Upper lobe of left lung (tissue), 6 donors: ENCODE measurements around the gene PARD3B. TPM values are rescaled to one million over a fixed set of nuclear protein-coding genes. Genes with fewer than 3 reads are reported as not detected.

Source experiments
- ATAC-seq, 2 donors: fragments of 200-7000 bp; cut with Tn5 transposase; one replicate each; pipeline ENCODE4 v1.9.1; 2022; ENCODE audit warnings: mild to moderate bottlenecking in 2 of 2, moderate library complexity in 2 of 2; ENCODE audit not compliant: low FRiP score in 2 of 2
- DNase-seq, 2 donors: peaks; one replicate each; pipeline ENCODE4 v3.0.0-alpha.2; 2019 to 2020
- H3K27ac ChIP-seq, 4 donors: fragments of 200-600 bp; sonication (generic); one replicate each; pipeline ENCODE4 v1.5.1; 2016 to 2019
- H3K27me3 ChIP-seq, 4 donors: fragments of 200-600 bp; sonication (generic); one replicate each; pipeline ENCODE4 v1.5.1; 2017 to 2019
- H3K36me3 ChIP-seq, 4 donors: fragments of 200-600 bp; sonication (generic); one replicate each; pipeline ENCODE4 v1.5.1; 2016 to 2019
- H3K4me1 ChIP-seq, 4 donors: fragments of 200-600 bp; sonication (generic); one replicate each; pipeline ENCODE4 v1.5.1; 2018 to 2019
- H3K4me3 ChIP-seq, 4 donors: fragments of 200-600 bp; sonication (generic); one replicate each; pipeline ENCODE4 v1.5.1; 2017 to 2019; ENCODE audit warnings: mild to moderate bottlenecking in 2 of 4, moderate library complexity in 1 of 4
- H3K9me3 ChIP-seq, 4 donors: fragments of 200-600 bp; sonication (generic); one replicate each; pipeline ENCODE4 v1.5.1; 2018 to 2019
- CTCF ChIP-seq, 6 experiments: fragments of 450-650 bp in 4 of 6; fragments of 200-600 bp in 2 of 6; sonication (generic) in 2 of 6; IDR thresholded peaks; one replicate each; pipeline ENCODE4 v1.5.1; 2016 to 2019; ENCODE audit warnings: antibody characterized with exemption in 6 of 6
- EP300 ChIP-seq, 4 donors: sonication (generic); formaldehyde crosslinking; IDR thresholded peaks; one replicate each; pipeline ENCODE4 v1.5.1; 2017; ENCODE audit warnings: antibody characterized with exemption in 4 of 4, control low read depth in 2 of 4
- POLR2A ChIP-seq, 4 donors: fragments of 450-650 bp; IDR thresholded peaks; one replicate each; pipeline ENCODE4 v1.5.1; 2016 to 2017; ENCODE audit warnings: antibody characterized with exemption in 4 of 4, mild to moderate bottlenecking in 2 of 4
- POLR2AphosphoS5 ChIP-seq, 2 donors: sonication (generic); formaldehyde crosslinking; IDR thresholded peaks; one replicate each; pipeline ENCODE4 v1.5.1; 2017; ENCODE audit warnings: antibody characterized with exemption in 2 of 2
- WGBS, 2 donors: methylation state at CpG; one replicate each; pipeline ENCODE4 v1.1.5; 2017 to 2018; 5-methylcytosine and 5-hydroxymethylcytosine counted together
- total RNA-seq, 6 donors: library from RNA; depleted of rRNA in 4 of 6; stranded (reverse); fragments of >200 nt in 4 of 6; gene quantifications; one replicate each; pipeline versions ENCODE4 v1.1.0 to v1.2.1, GENCODE V29; 2016 to 2021
- donor health status: DM: no; HTN: no; CAD: no; lungs with moderate emphysema.
- donor health status: DM: no; HTN: yes; CAD: no; lungs with severe emphysema.

PARD3B gene
- total RNA-seq, 6 donors from 2014 or later, result 17.8 to 44.9 (median 24.2) TPM

GRCh38 chr2:204899983-204900382 lies 354.7 kb downstream of the PARD3B start:
- H3K27ac ChIP-seq, result no peak overlapping the region
- no peak for DNase-seq
- no peaks in the 10 kb centered on the region for H3K4me1 ChIP-seq
- TF ChIP-seq POLR2A (IDR thresholded peaks at IDR 0.05) (no peak), EP300 (IDR thresholded peaks at IDR 0.05) (no peak), CTCF (IDR thresholded peaks at IDR 0.05) (no peak), POLR2AphosphoS5 (IDR thresholded peaks at IDR 0.05) (no peak)
- H3K36me3 ChIP-seq, result no peaks in the 10 kb centered on the region
- no peak overlapping the region for H3K4me3 ChIP-seq
- ATAC-seq, result no peak
- H3K27me3 ChIP-seq, result no peaks in the 10 kb centered on the region
- peaks cover 0 to 3% (median 0%) of the 10 kb centered on the region in 4 donors for H3K9me3 ChIP-seq
- WGBS, 2 donors, result 87 to 88% methylated on average over 2 of the region's 2 CpGs

- H3K27ac ChIP-seq, result no peak overlapping the region
- TF ChIP-seq POLR2AphosphoS5 (IDR thresholded peaks at IDR 0.05), result no peak
- TF ChIP-seq CTCF (IDR thresholded peaks at IDR 0.05), result no peak
- TF ChIP-seq EP300 (IDR thresholded peaks at IDR 0.05), result no peak
- TF ChIP-seq POLR2A (IDR thresholded peaks at IDR 0.05), result no peak
- DNase-seq (no peak), ATAC-seq (no peak)
- H3K4me3 ChIP-seq, result no peak overlapping the region
- H3K4me1 ChIP-seq, result no peaks in the 10 kb centered on the region
- H3K36me3 ChIP-seq, result no peaks in the 10 kb centered on the region
- 54 to 56% methylated on average over 2 of the region's 2 CpGs for WGBS, 2 donors
- no peaks in the 10 kb centered on the region for H3K27me3 ChIP-seq
- peaks cover 0 to 3% (median 0%) of the 10 kb centered on the region in 4 donors for H3K9me3 ChIP-seq
Measured at GRCh38 chr2:204900487-204900886, 355.2 kb downstream of the PARD3B start.

- Histone ChIP-seq H3K36me3 (no peaks in the 10 kb centered on the region), H3K27ac (no peak overlapping the region), H3K4me3 (no peak overlapping the region), H3K9me3 (peaks cover 0 to 3% (median 0%) of the 10 kb centered on the region in 4 donors), H3K27me3 (no peaks in the 10 kb centered on the region), H3K4me1 (no peaks in the 10 kb centered on the region)
- ATAC-seq (no peak), DNase-seq (no peak)
- 82 to 91% methylated on average over 1 of the region's 1 CpG for WGBS, 2 donors
- TF ChIP-seq EP300 (IDR thresholded peaks at IDR 0.05) (no peak), POLR2A (IDR thresholded peaks at IDR 0.05) (no peak), CTCF (IDR thresholded peaks at IDR 0.05) (no peak), POLR2AphosphoS5 (IDR thresholded peaks at IDR 0.05) (no peak)
Measured at GRCh38 chr2:204900910-204901309, 355.6 kb downstream of the PARD3B start.

- no peaks in the 10 kb centered on the region for H3K27me3 ChIP-seq
- ATAC-seq (no peak), DNase-seq (no peak)
- peaks cover 0 to 3% (median 0%) of the 10 kb centered on the region in 4 donors for H3K9me3 ChIP-seq
- WGBS, 2 donors, result 83% methylated on average over 1 of the region's 1 CpG; no CpG with 5 or more reads in 1 of the 2 donors
- no peak overlapping the region for H3K27ac ChIP-seq
- H3K4me3 ChIP-seq, result no peak overlapping the region
- no peaks in the 10 kb centered on the region for H3K36me3 ChIP-seq
- H3K4me1 ChIP-seq, result no peaks in the 10 kb centered on the region
- TF ChIP-seq POLR2A (IDR thresholded peaks at IDR 0.05), result no peak
Measured at GRCh38 chr2:204901591-204901990, 356.3 kb downstream of the PARD3B start.

GRCh38 chr2:204909791-204910190 lies 364.5 kb downstream of the PARD3B start:
- H3K27ac ChIP-seq, result no peak overlapping the region
- 88 to 91% methylated on average over 2 of the region's 2 CpGs for WGBS, 2 donors
- H3K27me3 ChIP-seq, result no peaks in the 10 kb centered on the region
- no peaks in the 10 kb centered on the region for H3K36me3 ChIP-seq
- no peaks in the 10 kb centered on the region for H3K9me3 ChIP-seq
- no peak for ATAC-seq
- no peak for DNase-seq
- no peaks in the 10 kb centered on the region for H3K4me1 ChIP-seq
- H3K4me3 ChIP-seq, result no peak overlapping the region
- no peak for TF ChIP-seq POLR2A (IDR thresholded peaks at IDR 0.05)
- no peak for TF ChIP-seq EP300 (IDR thresholded peaks at IDR 0.05)
- TF ChIP-seq POLR2AphosphoS5 (IDR thresholded peaks at IDR 0.05), result no peak
- no peak for TF ChIP-seq CTCF (IDR thresholded peaks at IDR 0.05)
